ENCODE data around the gene PMF1. TPM values are rescaled to one million over a fixed set of nuclear protein-coding genes. Genes with fewer than 3 reads are reported as not detected.

The PMF1 gene
- polyA plus RNA-seq, 2 of the 4 experiments (the other 2 are of a cell fraction), result 59.8 to 63.9 TPM

- H3K27ac ChIP-seq, result no peak overlapping the region; a peak in 1 of 6 replicates
- TF ChIP-seq KDM1A (IDR thresholded peaks at IDR 0.05; ENCODE audit: low read depth), result no peak
- TF ChIP-seq MAFK (IDR thresholded peaks at IDR 0.05; ENCODE audit: partially characterized antibody), result peak; percentile 60
- WGBS (ENCODE audit: missing lambda C conversion rate), result 92% methylated on average over 12 of the region's 12 CpGs
- DNase-seq (ENCODE audit: low read depth in 1 of 2, low spot score in 1 of 2) (no peak), ATAC-seq (peak in 1 of 2 experiments; percentile 12; a peak in 3 of 6 replicates), FAIRE-seq (no peak)
- H3K4me1 ChIP-seq, result peaks cover 14% of the 10 kb centered on the region
- H3K4me2 ChIP-seq, result no peak overlapping the region
- ChIA-PET CTCF (interaction anchor here (0.6 to 25.3 kb wide), 10 partner anchors 7 to 166 kb away, joined by 3 to 639 read pairs (median 4); partner anchors contain the start of gene SEMA4A), POLR2A (interaction anchor here (0.6 to 1.1 kb wide), 3 partner anchors 9 to 25 kb away, joined by 4 to 5 read pairs (median 4); partner anchors contain the start of gene PMF1)
- no peak overlapping the region for H3K4me3 ChIP-seq
- H3K9me3 ChIP-seq, result no peaks in the 10 kb centered on the region
Observed at GRCh38 chr1:156232201-156232894, 19.5 kb downstream of the PMF1 start.

DNA sequence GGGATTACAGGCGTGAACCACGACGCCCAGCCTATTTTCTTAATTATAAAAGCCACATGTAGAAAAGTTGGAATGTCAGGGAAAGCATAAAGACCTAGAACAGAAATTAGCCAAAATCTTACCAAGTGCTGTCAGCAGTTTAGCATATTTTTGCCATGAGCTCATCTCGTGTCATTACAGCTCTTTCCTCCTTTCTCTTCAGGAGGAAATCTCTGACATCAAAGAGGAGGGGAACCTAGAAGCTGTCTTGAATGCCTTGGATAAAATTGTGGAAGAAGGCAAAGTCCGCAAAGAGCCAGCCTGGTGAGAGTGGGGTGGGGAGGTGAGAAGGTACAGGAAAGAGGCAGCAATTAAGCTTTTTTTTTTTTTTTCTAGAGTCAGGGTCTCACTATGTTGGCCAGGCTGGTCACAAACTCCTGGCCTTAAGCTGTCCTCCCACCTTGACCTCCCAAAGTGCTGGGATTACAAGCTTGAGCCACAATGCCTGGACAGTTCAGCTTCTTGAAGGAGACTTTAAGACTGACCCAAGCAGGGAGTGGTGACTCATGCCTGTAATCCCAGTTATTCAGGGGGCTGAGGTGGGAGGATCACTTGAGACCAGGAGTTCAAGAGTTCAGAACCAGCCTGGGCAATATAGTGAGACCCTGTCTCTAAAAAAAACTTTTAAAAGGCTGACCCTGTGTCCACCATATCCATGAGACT is 20.8 kb downstream of the PMF1 start:
- Histone ChIP-seq H3K4me1 (peaks cover 14% of the 10 kb centered on the region), H3K4me3 (no peak overlapping the region), H3K4me2 (peak overlapping the region; percentile 37; the same call in 2 of the 3 replicates), H3K9me3 (no peaks in the 10 kb centered on the region), H3K27ac (peak overlapping the region in 1 of 2 experiments; percentile 52; a peak in 1 of 6 replicates)
- ChIA-PET POLR2A (interaction anchor here (0.6 to 1.1 kb wide), 3 partner anchors 21 to 49 kb away, joined by 4 to 5 read pairs (median 5); partner anchors contain the start of genes PMF1 and SMG5), CTCF (interaction anchor here (0.9 to 25.3 kb wide), 7 partner anchors 9 to 137 kb away, joined by 3 to 639 read pairs (median 5); partner anchors contain the start of gene SEMA4A)
- FAIRE-seq, result no peak
- 84% methylated on average over 5 of the region's 5 CpGs for WGBS (ENCODE audit: missing lambda C conversion rate)
- DNase-seq (ENCODE audit: low read depth in 1 of 2, low spot score in 1 of 2), result no peak
- TF ChIP-seq ZFP36 (IDR thresholded peaks at IDR 0.05; ENCODE audit: borderline replicate concordance, partially characterized antibody), result no peak
- no peak for TF ChIP-seq HEYL (CRISPR knock-in tag; IDR thresholded peaks at IDR 0.05)
- TF ChIP-seq SREBF2 (IDR thresholded peaks at IDR 0.05), result no peak
- no peak for TF ChIP-seq TFCP2L1 (CRISPR knock-in tag; IDR thresholded peaks at IDR 0.05)
- TF ChIP-seq RAD21 (conservative IDR thresholded peaks at IDR 0.05 in 1 of 2, IDR thresholded peaks at IDR 0.05 in 1 of 2), result no peak
- no peak for TF ChIP-seq HES2 (IDR thresholded peaks at IDR 0.05)
- TF ChIP-seq FOSL2 (IDR thresholded peaks at IDR 0.05), result no peak
- peak; percentile 40; the same call in 1 of the 2 replicates for TF ChIP-seq FOSL2 (CRISPR knock-in tag; IDR thresholded peaks at IDR 0.05)
- no peak for TF ChIP-seq HOXB13 (CRISPR knock-in tag; IDR thresholded peaks at IDR 0.05; ENCODE audit: low read depth)
- TF ChIP-seq ZC3H11A (IDR thresholded peaks at IDR 0.05), result no peak
- ATAC-seq, result peak in 1 of 2 experiments; percentile 33; a peak in 3 of 6 replicates

- ChIA-PET POLR2A (no interaction called here), CTCF (interaction anchor here (0.6 to 25.3 kb wide), 3 partner anchors 11 to 95 kb away, joined by 3 to 639 read pairs (median 57); partner anchors contain the start of gene SEMA4A)
- TF ChIP-seq, protein P1, sequence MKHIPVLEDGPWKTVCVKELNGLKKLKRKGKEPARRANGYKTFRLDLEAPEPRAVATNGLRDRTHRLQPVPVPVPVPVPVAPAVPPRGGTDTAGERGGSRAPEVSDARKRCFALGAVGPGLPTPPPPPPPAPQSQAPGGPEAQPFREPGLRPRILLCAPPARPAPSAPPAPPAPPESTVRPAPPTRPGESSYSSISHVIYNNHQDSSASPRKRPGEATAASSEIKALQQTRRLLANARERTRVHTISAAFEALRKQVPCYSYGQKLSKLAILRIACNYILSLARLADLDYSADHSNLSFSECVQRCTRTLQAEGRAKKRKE (CRISPR knock-in tag; IDR thresholded peaks at IDR 0.05; ENCODE audit: low read depth), result no peak
- no peak for TF ChIP-seq ZFP36 (IDR thresholded peaks at IDR 0.05; ENCODE audit: borderline replicate concordance, partially characterized antibody)
- no peak for TF ChIP-seq PBX3 (IDR thresholded peaks at IDR 0.05)
- TF ChIP-seq, protein P2, sequence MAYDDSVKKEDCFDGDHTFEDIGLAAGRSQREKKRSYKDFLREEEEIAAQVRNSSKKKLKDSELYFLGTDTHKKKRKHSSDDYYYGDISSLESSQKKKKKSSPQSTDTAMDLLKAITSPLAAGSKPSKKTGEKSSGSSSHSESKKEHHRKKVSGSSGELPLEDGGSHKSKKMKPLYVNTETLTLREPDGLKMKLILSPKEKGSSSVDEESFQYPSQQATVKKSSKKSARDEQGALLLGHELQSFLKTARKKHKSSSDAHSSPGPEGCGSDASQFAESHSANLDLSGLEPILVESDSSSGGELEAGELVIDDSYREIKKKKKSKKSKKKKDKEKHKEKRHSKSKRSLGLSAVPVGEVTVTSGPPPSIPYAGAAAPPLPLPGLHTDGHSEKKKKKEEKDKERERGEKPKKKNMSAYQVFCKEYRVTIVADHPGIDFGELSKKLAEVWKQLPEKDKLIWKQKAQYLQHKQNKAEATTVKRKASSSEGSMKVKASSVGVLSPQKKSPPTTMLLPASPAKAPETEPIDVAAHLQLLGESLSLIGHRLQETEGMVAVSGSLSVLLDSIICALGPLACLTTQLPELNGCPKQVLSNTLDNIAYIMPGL (CRISPR knock-in tag; IDR thresholded peaks at IDR 0.05; ENCODE audit: borderline replicate concordance), result no peak
- DNase-seq (ENCODE audit: low read depth in 1 of 2, low spot score in 1 of 2), result no peak
- H3K9me3 ChIP-seq, result no peaks in the 10 kb centered on the region
- no peak for ATAC-seq
- H3K4me2 ChIP-seq, result no peak overlapping the region
- WGBS (ENCODE audit: missing lambda C conversion rate), result 90% methylated on average over 12 of the region's 12 CpGs
- no peak for FAIRE-seq
- no peak overlapping the region for H3K27ac ChIP-seq
- peaks cover 14% of the 10 kb centered on the region for H3K4me1 ChIP-seq
- no peak overlapping the region for H3K4me3 ChIP-seq
Observed at GRCh38 chr1:156236164-156236563, 23.4 kb downstream of the PMF1 start.

Measured in A549 (cell line).